ENCODE measurements around the gene UBE2E2.
A peak's percentile ranks its signal among the peaks of the same experiment; 100 is the strongest.

UBE2E2 gene

GRCh38 chr3:23198801-23199200 lies 4.3 kb upstream of the UBE2E2 start:
- DNase-seq: no peak

GRCh38 chr3:23199649-23200048 lies 3.5 kb upstream of the UBE2E2 start:
- no peak for DNase-seq

GRCh38 chr3:23201154-23201838 lies 1.8 kb upstream of the UBE2E2 start:
- no peak for DNase-seq

GRCh38 chr3:23202203-23202920 lies 765 bp upstream of the UBE2E2 start:
- peak; percentile 6 for DNase-seq

- DNase-seq: peak; percentile 3
These were observed 692 bp downstream of the UBE2E2 start for GRCh38 chr3:23203708-23204330.

- DNase-seq: no peak
These were observed 3.2 kb downstream of the UBE2E2 start for GRCh38 chr3:23206366-23206765.

- DNase-seq: no peak
These were observed 6.0 kb downstream of the UBE2E2 start for GRCh38 chr3:23209103-23209502.

- DNase-seq: no peak
These were observed 6.8 kb downstream of the UBE2E2 start for GRCh38 chr3:23209747-23210487.

- DNase-seq: no peak
These were observed 10.7 kb downstream of the UBE2E2 start for GRCh38 chr3:23213813-23214212.

GRCh38 chr3:23217872-23218554 lies 14.9 kb downstream of the UBE2E2 start:
- DNase-seq: no peak

- DNase-seq: no peak
These were observed 16.0 kb downstream of the UBE2E2 start for GRCh38 chr3:23219117-23219516.

- no peak for DNase-seq
These were observed 16.4 kb downstream of the UBE2E2 start for GRCh38 chr3:23219552-23219951.

GRCh38 chr3:23221136-23221535 lies 18.0 kb downstream of the UBE2E2 start:
- no peak for DNase-seq

- no peak for DNase-seq
These were observed 28.9 kb downstream of the UBE2E2 start for GRCh38 chr3:23232016-23232415.

GRCh38 chr3:23232854-23233253 lies 29.7 kb downstream of the UBE2E2 start:
- DNase-seq: no peak

GRCh38 chr3:23235264-23235663 lies 32.1 kb downstream of the UBE2E2 start:
- no peak for DNase-seq

GRCh38 chr3:23236890-23237289 lies 33.8 kb downstream of the UBE2E2 start:
- DNase-seq: no peak

GRCh38 chr3:23238156-23238555 lies 35.0 kb downstream of the UBE2E2 start:
- no peak for DNase-seq

- DNase-seq: no peak
These were observed 35.5 kb downstream of the UBE2E2 start for GRCh38 chr3:23238578-23238977.

GRCh38 chr3:23239211-23240068 lies 36.3 kb downstream of the UBE2E2 start:
- no peak for DNase-seq

GRCh38 chr3:23240171-23240785 lies 37.2 kb downstream of the UBE2E2 start:
- DNase-seq: no peak
